Left kidney (tissue), 8 donors: ENCODE data around the gene PHLDA1. TPM values are rescaled to one million over a fixed set of nuclear protein-coding genes. Genes with fewer than 3 reads are reported as not detected.
A peak's percentile ranks its signal among the peaks of the same experiment; 100 is the strongest.

ENCODE experiments used
- DNase-seq: peaks from one replicate; pipeline ENCODE4 v3.0.0-alpha.2; 2013
- long read RNA-seq, 8 donors: transcript quantifications; one replicate each; lab custom pipeline, GENCODE V29; 2026
- polyA plus RNA-seq: library from polyadenylated mRNA; unstranded; fragments of 120-200 nt; gene quantifications from one replicate; pipeline ENCODE4 v1.2.1, GENCODE V29; 2013; ENCODE audit not compliant: insufficient read length

PHLDA1 gene
- 40.1 TPM for polyA plus RNA-seq
- long read RNA-seq, donor 1, full-length matches to known transcripts = 26 of 31 reads
- long read RNA-seq, donor 1, partial matches to known transcripts = 5 of 31 reads
- long read RNA-seq, donor 1, other reads (novel, unspliced or antisense) = 0 of 31 reads
- long read RNA-seq, donor 2, full-length matches to known transcripts = 28 of 28 reads
- long read RNA-seq, donor 2, partial matches to known transcripts = 0 of 28 reads
- long read RNA-seq, donor 2, other reads (novel, unspliced or antisense) = 0 of 28 reads
- long read RNA-seq, donor 3, full-length matches to known transcripts = 21 of 21 reads
- long read RNA-seq, donor 3, partial matches to known transcripts = 0 of 21 reads
- long read RNA-seq, donor 3, other reads (novel, unspliced or antisense) = 0 of 21 reads
- long read RNA-seq, donor 4, full-length matches to known transcripts = 2 of 2 reads
- long read RNA-seq, donor 4, partial matches to known transcripts = 0 of 2 reads
- long read RNA-seq, donor 4, other reads (novel, unspliced or antisense) = 0 of 2 reads
- long read RNA-seq, donor 5, full-length matches to known transcripts = 32 of 32 reads
- long read RNA-seq, donor 5, partial matches to known transcripts = 0 of 32 reads
- long read RNA-seq, donor 5, other reads (novel, unspliced or antisense) = 0 of 32 reads
- long read RNA-seq, donor 6, full-length matches to known transcripts = 24 of 24 reads
- long read RNA-seq, donor 6, partial matches to known transcripts = 0 of 24 reads
- long read RNA-seq, donor 6, other reads (novel, unspliced or antisense) = 0 of 24 reads
- long read RNA-seq, donor 7, full-length matches to known transcripts = 35 of 35 reads
- long read RNA-seq, donor 7, partial matches to known transcripts = 0 of 35 reads
- long read RNA-seq, donor 7, other reads (novel, unspliced or antisense) = 0 of 35 reads
- long read RNA-seq, donor 8, full-length matches to known transcripts = 11 of 11 reads
- long read RNA-seq, donor 8, partial matches to known transcripts = 0 of 11 reads
- long read RNA-seq, donor 8, other reads (novel, unspliced or antisense) = 0 of 11 reads

- peak; percentile 96 for DNase-seq
These were observed at the start of gene PHLDA1 for GRCh38 chr12:76031414-76032042. Gene PHLDA1, minus strand, starts transcription at chr12:76031776.

GRCh38 chr12:76080729-76081415 lies 49.3 kb upstream of the PHLDA1 start:
- no peak for DNase-seq

GRCh38 chr12:76080017-76080728 lies 48.6 kb upstream of the PHLDA1 start:
- no peak for DNase-seq

GRCh38 chr12:76078748-76079147 lies 47.2 kb upstream of the PHLDA1 start:
- DNase-seq = no peak

GRCh38 chr12:76075448-76075847 lies 43.9 kb upstream of the PHLDA1 start:
- DNase-seq = no peak

GRCh38 chr12:76074701-76075336 lies 43.2 kb upstream of the PHLDA1 start:
- DNase-seq = no peak

- DNase-seq = no peak
These were observed 42.0 kb upstream of the PHLDA1 start for GRCh38 chr12:76073561-76073960.

GRCh38 chr12:76072568-76072967 lies 41.0 kb upstream of the PHLDA1 start:
- no peak for DNase-seq

GRCh38 chr12:76069339-76069738 lies 37.8 kb upstream of the PHLDA1 start:
- no peak for DNase-seq

- no peak for DNase-seq
These were observed 34.3 kb upstream of the PHLDA1 start for GRCh38 chr12:76065917-76066316.

- DNase-seq = no peak
These were observed 33.3 kb upstream of the PHLDA1 start for GRCh38 chr12:76064904-76065303.

GRCh38 chr12:76060111-76060510 lies 28.5 kb upstream of the PHLDA1 start:
- no peak for DNase-seq

- no peak for DNase-seq
These were observed 25.8 kb upstream of the PHLDA1 start for GRCh38 chr12:76057326-76057725.

- DNase-seq = no peak
These were observed 23.8 kb upstream of the PHLDA1 start for GRCh38 chr12:76055393-76055792.

- DNase-seq = no peak
These were observed 18.1 kb upstream of the PHLDA1 start for GRCh38 chr12:76049575-76050251.

- DNase-seq = no peak
These were observed 16.2 kb upstream of the PHLDA1 start for GRCh38 chr12:76047742-76048141.

GRCh38 chr12:76047060-76047459 lies 15.5 kb upstream of the PHLDA1 start:
- DNase-seq = no peak

GRCh38 chr12:76043377-76043776 lies 11.8 kb upstream of the PHLDA1 start:
- DNase-seq = no peak

GRCh38 chr12:76042147-76042546 lies 10.6 kb upstream of the PHLDA1 start:
- DNase-seq = no peak

- no peak for DNase-seq
These were observed 9.8 kb upstream of the PHLDA1 start for GRCh38 chr12:76041406-76041805.
